Choroid plexus epithelial cell (primary cell): Measurements from ENCODE around the gene PRDM12.

Experiments
- DNase-seq: peaks from one replicate; pipeline ENCODE4 v3.0.0-alpha.2; 2010; ENCODE audit warnings: low read depth
- H3K4me3 ChIP-seq: 2 replicates; pipeline ENCODE4 v1.5.1; 2011; ENCODE audit warnings: low read depth, mild to moderate bottlenecking, control low read depth, low read length, moderate library complexity
- TF ChIP-seq, protein P1 (sequence below): conservative IDR thresholded peaks from 2 replicates; pipeline ENCODE4 v1.5.1; 2011; ENCODE audit warnings: low read depth, mild to moderate bottlenecking, control low read depth, inconsistent platforms, low read length, moderate library complexity

The PRDM12 gene

GRCh38 chr9:130670644-130671043, 6.2 kb downstream of the PRDM12 start:
- TF ChIP-seq, protein P1, sequence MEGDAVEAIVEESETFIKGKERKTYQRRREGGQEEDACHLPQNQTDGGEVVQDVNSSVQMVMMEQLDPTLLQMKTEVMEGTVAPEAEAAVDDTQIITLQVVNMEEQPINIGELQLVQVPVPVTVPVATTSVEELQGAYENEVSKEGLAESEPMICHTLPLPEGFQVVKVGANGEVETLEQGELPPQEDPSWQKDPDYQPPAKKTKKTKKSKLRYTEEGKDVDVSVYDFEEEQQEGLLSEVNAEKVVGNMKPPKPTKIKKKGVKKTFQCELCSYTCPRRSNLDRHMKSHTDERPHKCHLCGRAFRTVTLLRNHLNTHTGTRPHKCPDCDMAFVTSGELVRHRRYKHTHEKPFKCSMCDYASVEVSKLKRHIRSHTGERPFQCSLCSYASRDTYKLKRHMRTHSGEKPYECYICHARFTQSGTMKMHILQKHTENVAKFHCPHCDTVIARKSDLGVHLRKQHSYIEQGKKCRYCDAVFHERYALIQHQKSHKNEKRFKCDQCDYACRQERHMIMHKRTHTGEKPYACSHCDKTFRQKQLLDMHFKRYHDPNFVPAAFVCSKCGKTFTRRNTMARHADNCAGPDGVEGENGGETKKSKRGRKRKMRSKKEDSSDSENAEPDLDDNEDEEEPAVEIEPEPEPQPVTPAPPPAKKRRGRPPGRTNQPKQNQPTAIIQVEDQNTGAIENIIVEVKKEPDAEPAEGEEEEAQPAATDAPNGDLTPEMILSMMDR: no peak
- H3K4me3 ChIP-seq: no peak overlapping the region
- DNase-seq: no peak

DNA sequence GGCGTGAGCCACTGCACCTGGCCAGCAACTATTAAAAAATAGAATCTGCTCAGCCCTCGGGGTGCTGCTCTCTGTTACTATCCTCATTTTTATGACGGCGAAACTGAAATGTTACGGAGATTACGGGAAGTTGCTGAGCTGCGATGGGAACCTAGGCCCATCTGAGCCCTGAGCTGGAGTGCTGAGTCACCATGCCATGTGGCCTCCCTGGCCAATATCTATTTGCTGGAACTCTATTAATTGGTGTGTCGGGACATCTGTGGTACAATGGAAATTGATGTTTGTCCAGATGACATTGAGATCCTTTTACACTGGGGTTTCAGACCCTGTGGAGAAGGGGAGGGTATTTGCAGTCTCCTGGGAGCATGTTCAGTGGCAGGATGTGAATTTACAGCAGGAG, 8.1 kb downstream of the PRDM12 start:
- TF ChIP-seq, protein P1: no peak
- H3K4me3 ChIP-seq: no peak overlapping the region
- no peak for DNase-seq

GRCh38 chr9:130672933-130673615, 8.7 kb downstream of the PRDM12 start:
- TF ChIP-seq, protein P1: no peak

GRCh38 chr9:130675396-130675795, 11.0 kb downstream of the PRDM12 start:
- H3K4me3 ChIP-seq: no peak overlapping the region
- TF ChIP-seq, protein P1: no peak
- no peak for DNase-seq

More at GRCh38 chr9:130672933-130673615, 8.7 kb downstream of the PRDM12 start:
- DNase-seq: no peak
- H3K4me3 ChIP-seq: no peak overlapping the region

GRCh38 chr9:130677252-130677651, 12.9 kb downstream of the PRDM12 start:
- DNase-seq: no peak
- H3K4me3 ChIP-seq: no peak overlapping the region
- TF ChIP-seq, protein P1: no peak

DNA sequence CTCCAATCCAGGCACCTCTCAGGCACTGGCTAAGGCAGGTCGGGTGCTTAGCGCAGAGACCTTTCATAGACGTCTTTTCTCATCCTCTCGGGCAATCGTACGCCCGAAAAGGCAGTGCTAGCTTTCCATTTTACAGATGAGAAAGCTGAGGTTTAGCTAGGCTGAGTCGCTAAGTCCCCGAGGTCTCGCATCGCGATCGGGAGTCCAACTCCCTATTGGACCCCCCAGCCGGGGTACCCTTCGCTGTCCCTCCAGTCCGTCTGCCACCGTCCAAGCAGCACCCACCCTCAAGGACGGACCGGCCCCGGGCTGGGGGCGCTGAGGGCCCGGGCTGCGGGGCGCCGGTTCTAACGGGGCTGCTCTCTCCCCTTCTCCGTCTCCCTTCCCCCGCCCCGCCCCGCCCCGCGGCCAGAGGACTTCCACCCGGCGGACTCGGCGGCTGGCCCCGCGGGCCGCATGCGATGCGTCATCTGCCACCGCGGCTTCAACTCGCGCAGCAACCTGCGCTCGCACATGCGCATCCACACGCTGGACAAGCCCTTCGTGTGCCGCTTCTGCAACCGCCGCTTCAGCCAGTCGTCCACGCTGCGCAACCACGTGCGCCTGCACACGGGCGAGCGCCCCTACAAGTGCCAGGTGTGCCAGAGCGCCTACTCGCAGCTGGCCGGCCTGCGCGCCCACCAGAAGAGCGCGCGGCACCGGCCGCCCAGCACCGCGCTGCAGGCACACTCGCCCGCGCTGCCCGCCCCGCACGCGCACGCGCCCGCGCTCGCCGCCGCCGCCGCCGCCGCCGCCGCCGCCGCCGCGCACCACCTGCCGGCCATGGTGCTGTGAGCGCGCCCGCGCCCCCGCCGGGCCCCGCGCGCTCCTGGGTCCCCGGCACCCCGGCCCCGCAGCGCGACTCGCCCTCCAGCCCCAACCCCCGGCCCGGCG, 16.7 kb downstream of the PRDM12 start:
- peak overlapping the region; percentile 59 for H3K4me3 ChIP-seq
- DNase-seq: peak; percentile 87
- TF ChIP-seq, protein P1: no peak
